K562 (cell line): ENCODE results near the gene KRT36. TPM values are rescaled to one million over a fixed set of nuclear protein-coding genes. Genes with fewer than 3 reads are reported as not detected.

Experiments
- ARID1B ChIP-seq: fragments of 450-650 bp; IDR thresholded peaks from 2 replicates; pipeline ENCODE4 v1.6.1; 2016; ENCODE audit warnings: antibody characterized with exemption, mild to moderate bottlenecking, inconsistent platforms
- BCOR ChIP-seq: fragments of 450-650 bp; IDR thresholded peaks from 2 replicates; pipeline ENCODE4 v1.6.1; 2016
- COPS2 ChIP-seq: fragments of 450-650 bp; conservative IDR thresholded peaks from 2 replicates; pipeline ENCODE4 v1.6.1; 2016; ENCODE audit warnings: mild to moderate bottlenecking, moderate library complexity
- FOXK2 ChIP-seq, 2 experiments: fragments of 450-650 bp; IDR thresholded peaks in 1 of 2; conservative IDR thresholded peaks in 1 of 2; 2 replicates each; pipeline ENCODE4 v1.6.1; 2016; ENCODE audit warnings: low read depth in 2 of 2, mild to moderate bottlenecking in 1 of 2
- HDAC2 ChIP-seq: fragments of 450-650 bp; IDR thresholded peaks from 2 replicates; pipeline ENCODE4 v1.6.1; 2016; ENCODE audit warnings: mild to moderate bottlenecking
- LEF1 ChIP-seq: fragments of 450-650 bp; IDR thresholded peaks from 2 replicates; pipeline ENCODE4 v1.6.1; 2016; ENCODE audit warnings: mild to moderate bottlenecking
- MYC ChIP-seq, 2 experiments: fragments of 250-450 bp in 1 of 2; sonication (Bioruptor Pico) in 1 of 2; IDR thresholded peaks; 2 replicates each; pipeline versions ENCODE4 v1.5.1 to v1.6.1; 2012 to 2021; ENCODE audit warnings: low read depth in 2 of 2, borderline replicate concordance in 1 of 2, improper control_type of control experiment in 1 of 2, low read length in 1 of 2, mild to moderate bottlenecking in 1 of 2, moderate library complexity in 1 of 2
- NBN ChIP-seq: fragments of 450-650 bp; IDR thresholded peaks from 2 replicates; pipeline ENCODE4 v1.6.1; 2016; ENCODE audit warnings: low read depth, mild to moderate bottlenecking
- PHF8 ChIP-seq: fragments of 200-600 bp; sonication (generic); IDR thresholded peaks from 2 replicates; pipeline ENCODE4 v1.6.1; 2012; ENCODE audit warnings: mixed run types, mild to moderate bottlenecking, inconsistent platforms, low read length, moderate library complexity, borderline replicate concordance
- PHTF2 ChIP-seq: fragments of 250-450 bp; sonication (Bioruptor Pico); IDR thresholded peaks from 2 replicates; pipeline ENCODE4 v1.5.0; 2021; ENCODE audit warnings: mild to moderate bottlenecking
- POLR2G ChIP-seq: fragments of 200-400 bp; formaldehyde crosslinking; IDR thresholded peaks from 2 replicates; pipeline ENCODE4 v1.6.1; 2017; ENCODE audit warnings: low read depth, mild to moderate bottlenecking, antibody characterized with exemption, low read length, moderate library complexity
- RAD21 ChIP-seq, 2 experiments: fragments of 250-450 bp in 1 of 2; fragments of 450-650 bp in 1 of 2; sonication (Bioruptor Pico) in 1 of 2; formaldehyde crosslinking in 1 of 2; IDR thresholded peaks in 1 of 2; conservative IDR thresholded peaks in 1 of 2; 2 replicates each; pipeline versions ENCODE4 v1.4.0 to v1.8.0; 2020 to 2022; ENCODE audit warnings: mild to moderate bottlenecking in 2 of 2, moderate library complexity in 1 of 2
- RBM15 ChIP-seq: fragments of 200-400 bp; formaldehyde crosslinking; IDR thresholded peaks from 2 replicates; pipeline ENCODE4 v1.6.1; 2018; ENCODE audit warnings: mild to moderate bottlenecking, low read length, moderate library complexity; ENCODE audit not compliant: insufficient read depth
- SETDB1 ChIP-seq: IDR thresholded peaks from one replicate; pipeline ENCODE4 v1.6.1; 2012; ENCODE audit warnings: low read length, control low read depth, inconsistent platforms
- SMARCA5 ChIP-seq: fragments of 450-650 bp; IDR thresholded peaks from 2 replicates; pipeline ENCODE4 v1.6.1; 2016
- SP2 ChIP-seq: IDR thresholded peaks from 2 replicates; pipeline ENCODE4 v1.6.1; 2011; ENCODE audit warnings: mild to moderate bottlenecking, low read depth, low read length, moderate library complexity; ENCODE audit not compliant: poor library complexity, severe bottlenecking; ENCODE audit errors: extremely low read depth
- SUPT5H ChIP-seq: fragments of 450-650 bp; IDR thresholded peaks from 2 replicates; pipeline ENCODE4 v1.6.1; 2016
- TGIF2 ChIP-seq: sonication (generic); formaldehyde crosslinking; IDR thresholded peaks from 2 replicates; pipeline ENCODE4 v1.8.1; 2022; ENCODE audit warnings: mild to moderate bottlenecking, missing genetic modification reagents, moderate library complexity
- YBX1 ChIP-seq: fragments of 450-650 bp; IDR thresholded peaks from 2 replicates; pipeline ENCODE4 v1.7.1; 2016; ENCODE audit warnings: mild to moderate bottlenecking
- ZBTB8A ChIP-seq: fragments of 450-650 bp; IDR thresholded peaks from 2 replicates; pipeline ENCODE4 v1.6.1; 2018; ENCODE audit warnings: mild to moderate bottlenecking, moderate library complexity; ENCODE audit not compliant: partially characterized antibody
- ZNF23 ChIP-seq: fragments of 250-450 bp; sonication (Bioruptor Pico); IDR thresholded peaks from 2 replicates; pipeline ENCODE4 v1.4.0; 2020; ENCODE audit warnings: mild to moderate bottlenecking
- polyA plus RNA-seq, 8 experiments: library from polyadenylated mRNA; depleted of rRNA in 4 of 8; stranded (reverse) in 5 of 8; unstranded in 3 of 8; fragments of >200 nt; fragmentation: Nextera tagmentation in 2 of 8; fragmentation: Illumina TruSeq in 1 of 8; extraction: Ambion mirVana in 2 of 8; extraction: Trizol in 1 of 8; gene quantifications; 2 replicates each; pipeline versions ENCODE4 v1.2.1 to v1.2.3, GENCODE V29; 2011 to 2014; ENCODE audit warnings: inconsistent platforms in 1 of 8, missing spikeins in 1 of 8
- total RNA-seq, 7 experiments: library from RNA; depleted of rRNA in 6 of 7; stranded (reverse); fragments of >200 nt in 6 of 7; fragmentation: Illumina TruSeq in 2 of 7; extraction: Trizol in 2 of 7; gene quantifications; 2 replicates each; pipeline versions ENCODE4 v1.2.1 to v1.2.3, GENCODE V29; 2011 to 2021; ENCODE audit warnings: low replicate concordance in 1 of 7
- TF ChIP-seq, protein P1 (sequence below): fragments of 450-650 bp; conservative IDR thresholded peaks from 2 replicates; pipeline ENCODE4 v1.6.1; 2016; ENCODE audit warnings: missing genetic modification characterization, low read depth, mild to moderate bottlenecking, control low read depth, missing compliant biosample characterization
- TF ChIP-seq, protein P2 (sequence below): sonication (generic); formaldehyde crosslinking; IDR thresholded peaks from 2 replicates; pipeline ENCODE4 v1.8.0; 2022; ENCODE audit warnings: mild to moderate bottlenecking, missing genetic modification reagents

Gene KRT36
- total and polyA plus RNA-seq, 9 of the 15 experiments (the other 6 are each of a cell fraction or from before 2014, with no cell fraction given): 0.04 TPM; not detected in 8

DNA sequence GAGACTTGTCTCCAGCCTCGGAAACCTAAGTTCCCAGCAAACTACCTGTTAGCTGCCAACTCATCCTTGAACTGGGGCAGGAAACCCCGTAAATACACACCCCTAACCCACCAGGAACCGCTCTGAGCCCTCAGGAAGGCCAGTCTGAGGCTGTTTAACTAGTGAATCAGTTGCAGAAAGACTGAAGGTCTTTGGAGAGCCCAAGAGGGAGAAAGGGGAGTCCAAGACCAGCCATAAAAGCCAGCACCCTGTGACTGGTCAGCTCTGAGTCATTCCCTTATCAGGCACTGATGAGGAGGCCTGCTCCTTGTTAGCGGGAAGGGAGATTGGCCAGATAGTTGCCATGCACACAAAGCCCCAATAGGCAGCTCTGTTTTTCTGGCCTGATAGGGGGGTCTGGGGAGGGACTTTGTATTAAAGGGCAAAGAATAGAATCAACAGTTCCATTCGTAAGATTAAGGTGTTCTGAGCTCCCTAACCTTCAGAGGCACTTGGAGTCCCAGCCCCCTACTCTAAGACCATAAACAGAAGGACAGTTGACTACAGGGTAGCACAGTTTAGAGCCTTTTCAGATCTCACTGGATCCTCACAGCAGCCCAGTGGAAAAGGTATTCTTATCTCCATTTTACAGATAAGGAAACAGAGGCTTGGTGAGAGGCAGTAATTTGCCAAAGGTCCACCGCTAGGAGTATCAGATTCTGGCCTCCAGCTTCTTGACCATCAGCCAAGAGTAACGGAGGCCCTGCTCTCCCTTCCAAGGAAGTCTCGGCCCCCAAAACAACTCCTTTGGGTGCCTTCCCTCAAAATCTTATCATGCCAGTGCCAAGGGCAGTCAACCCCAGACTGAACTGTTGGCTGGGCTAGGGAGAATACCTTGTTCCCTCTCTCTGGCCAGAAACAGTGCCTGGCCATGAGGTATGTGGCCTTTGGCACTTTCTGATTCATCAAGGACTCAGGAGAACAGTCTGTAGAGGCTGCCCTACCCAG lies 40.6 kb upstream of the KRT36 start (continued):
- TF ChIP-seq SUPT5H (no peak), POLR2G (no peak), SP2 (no peak), ZNF23 (CRISPR knock-in tag) (no peak), TGIF2 (CRISPR knock-in tag) (no peak), COPS2 (no peak), RBM15 (no peak), YBX1 (no peak), LEF1 (peak; percentile 89), PHTF2 (CRISPR knock-in tag) (no peak), ARID1B (peak; percentile 96), BCOR (peak; percentile 82; the same call in 1 of the 2 replicates), RAD21 (CRISPR knock-in tag; conservative IDR thresholded peaks at IDR 0.05 in 1 of 2, IDR thresholded peaks at IDR 0.05 in 1 of 2) (0 out of 4 replicates have a peak, but pooled peaks of 1 of the 2 experiments have one; percentile 5), HDAC2 (peak; percentile 60), SMARCA5 (0 out of 2 replicates have a peak, but pooled peaks have one; percentile 37), NBN (0 out of 2 replicates have a peak, but pooled peaks have one; percentile 29), FOXK2 (conservative IDR thresholded peaks at IDR 0.05 in 1 of 2, IDR thresholded peaks at IDR 0.05 in 1 of 2; ENCODE audit: low read depth in 2 of 2) (no peak), MYC (IDR thresholded peaks at IDR 0.05; ENCODE audit: low read depth, low read length) (peak; percentile 43; the same call in 1 of the 2 replicates), MYC (CRISPR knock-in tag; IDR thresholded peaks at IDR 0.05; ENCODE audit: borderline replicate concordance, low read depth) (no peak), SETDB1 (no peak), ZBTB8A (no peak), PHF8 (no peak; the same call in 1 of the 2 replicates)
- TF ChIP-seq, protein P1, sequence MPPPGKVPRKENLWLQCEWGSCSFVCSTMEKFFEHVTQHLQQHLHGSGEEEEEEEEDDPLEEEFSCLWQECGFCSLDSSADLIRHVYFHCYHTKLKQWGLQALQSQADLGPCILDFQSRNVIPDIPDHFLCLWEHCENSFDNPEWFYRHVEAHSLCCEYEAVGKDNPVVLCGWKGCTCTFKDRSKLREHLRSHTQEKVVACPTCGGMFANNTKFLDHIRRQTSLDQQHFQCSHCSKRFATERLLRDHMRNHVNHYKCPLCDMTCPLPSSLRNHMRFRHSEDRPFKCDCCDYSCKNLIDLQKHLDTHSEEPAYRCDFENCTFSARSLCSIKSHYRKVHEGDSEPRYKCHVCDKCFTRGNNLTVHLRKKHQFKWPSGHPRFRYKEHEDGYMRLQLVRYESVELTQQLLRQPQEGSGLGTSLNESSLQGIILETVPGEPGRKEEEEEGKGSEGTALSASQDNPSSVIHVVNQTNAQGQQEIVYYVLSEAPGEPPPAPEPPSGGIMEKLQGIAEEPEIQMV (tag): no peak
- TF ChIP-seq, protein P2, sequence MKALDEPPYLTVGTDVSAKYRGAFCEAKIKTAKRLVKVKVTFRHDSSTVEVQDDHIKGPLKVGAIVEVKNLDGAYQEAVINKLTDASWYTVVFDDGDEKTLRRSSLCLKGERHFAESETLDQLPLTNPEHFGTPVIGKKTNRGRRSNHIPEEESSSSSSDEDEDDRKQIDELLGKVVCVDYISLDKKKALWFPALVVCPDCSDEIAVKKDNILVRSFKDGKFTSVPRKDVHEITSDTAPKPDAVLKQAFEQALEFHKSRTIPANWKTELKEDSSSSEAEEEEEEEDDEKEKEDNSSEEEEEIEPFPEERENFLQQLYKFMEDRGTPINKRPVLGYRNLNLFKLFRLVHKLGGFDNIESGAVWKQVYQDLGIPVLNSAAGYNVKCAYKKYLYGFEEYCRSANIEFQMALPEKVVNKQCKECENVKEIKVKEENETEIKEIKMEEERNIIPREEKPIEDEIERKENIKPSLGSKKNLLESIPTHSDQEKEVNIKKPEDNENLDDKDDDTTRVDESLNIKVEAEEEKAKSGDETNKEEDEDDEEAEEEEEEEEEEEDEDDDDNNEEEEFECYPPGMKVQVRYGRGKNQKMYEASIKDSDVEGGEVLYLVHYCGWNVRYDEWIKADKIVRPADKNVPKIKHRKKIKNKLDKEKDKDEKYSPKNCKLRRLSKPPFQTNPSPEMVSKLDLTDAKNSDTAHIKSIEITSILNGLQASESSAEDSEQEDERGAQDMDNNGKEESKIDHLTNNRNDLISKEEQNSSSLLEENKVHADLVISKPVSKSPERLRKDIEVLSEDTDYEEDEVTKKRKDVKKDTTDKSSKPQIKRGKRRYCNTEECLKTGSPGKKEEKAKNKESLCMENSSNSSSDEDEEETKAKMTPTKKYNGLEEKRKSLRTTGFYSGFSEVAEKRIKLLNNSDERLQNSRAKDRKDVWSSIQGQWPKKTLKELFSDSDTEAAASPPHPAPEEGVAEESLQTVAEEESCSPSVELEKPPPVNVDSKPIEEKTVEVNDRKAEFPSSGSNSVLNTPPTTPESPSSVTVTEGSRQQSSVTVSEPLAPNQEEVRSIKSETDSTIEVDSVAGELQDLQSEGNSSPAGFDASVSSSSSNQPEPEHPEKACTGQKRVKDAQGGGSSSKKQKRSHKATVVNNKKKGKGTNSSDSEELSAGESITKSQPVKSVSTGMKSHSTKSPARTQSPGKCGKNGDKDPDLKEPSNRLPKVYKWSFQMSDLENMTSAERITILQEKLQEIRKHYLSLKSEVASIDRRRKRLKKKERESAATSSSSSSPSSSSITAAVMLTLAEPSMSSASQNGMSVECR: no peak
